ENCODE data around the gene ANKDD1B. TPM values are rescaled to one million over a fixed set of nuclear protein-coding genes. Genes with fewer than 3 reads are reported as not detected.

Gene ANKDD1B
- total RNA-seq, 1 donor from 2014 or later = 0.48 TPM

Other genes with a start within 250 kb of the ANKDD1B start
- gene CERT1, start 99.8 kb upstream of the ANKDD1B start, total RNA-seq = 38.6 and 43.7 TPM in 2 replicates
- gene POLK, start 99.6 kb upstream of the ANKDD1B start, total RNA-seq = 41.4 and 42.6 TPM in 2 replicates
- gene POC5, start 106.0 kb downstream of the ANKDD1B start, total RNA-seq = 16.2 and 16.5 TPM in 2 replicates

All from activated T-helper 2 cell treated with anti-CD3 and anti-CD28 coated beads, Interferon-gamma antibody, Interleukin-2, Interleukin-4, amounts not matched to agents 10 μg/mL and 5 μg/mL and 100 μg/mL, durations not matched to agents 14 hours and 24 hours and 36 hours (primary cell).